Erythroblast (primary cell): Measurements from ENCODE around the gene WNT9A.

ENCODE experiments used
- GATA1 ChIP-seq: IDR thresholded peaks from 2 replicates; pipeline ENCODE4 v1.6.1; 2011; ENCODE audit warnings: low read depth, mild to moderate bottlenecking, control low read depth, low read length, moderate library complexity
- POLR2A ChIP-seq: IDR thresholded peaks from 2 replicates; pipeline ENCODE4 v1.6.1; 2011; ENCODE audit warnings: mild to moderate bottlenecking, low read length

GRCh38 chr1:227917081-227917950 lies 30.4 kb downstream of the WNT9A start:
- TF ChIP-seq POLR2A (no peak), GATA1 (no peak)
